Astrocyte (in vitro differentiated cells and primary cell): ENCODE data around the gene PIM3.

ENCODE experiments used
- EZH2 ChIP-seq: IDR thresholded peaks from 2 replicates; pipeline ENCODE4 v1.6.1; 2012; ENCODE audit warnings: mild to moderate bottlenecking, low read length, inconsistent platforms; ENCODE audit not compliant: insufficient read depth
- TF ChIP-seq, protein P1 (sequence below): IDR thresholded peaks from 2 replicates; pipeline ENCODE4 v1.5.1; 2011; ENCODE audit warnings: low read depth, mild to moderate bottlenecking, inconsistent platforms, low read length, moderate library complexity; ENCODE audit not compliant: insufficient read depth

- TF ChIP-seq EZH2 = no peak
- TF ChIP-seq, protein P1, sequence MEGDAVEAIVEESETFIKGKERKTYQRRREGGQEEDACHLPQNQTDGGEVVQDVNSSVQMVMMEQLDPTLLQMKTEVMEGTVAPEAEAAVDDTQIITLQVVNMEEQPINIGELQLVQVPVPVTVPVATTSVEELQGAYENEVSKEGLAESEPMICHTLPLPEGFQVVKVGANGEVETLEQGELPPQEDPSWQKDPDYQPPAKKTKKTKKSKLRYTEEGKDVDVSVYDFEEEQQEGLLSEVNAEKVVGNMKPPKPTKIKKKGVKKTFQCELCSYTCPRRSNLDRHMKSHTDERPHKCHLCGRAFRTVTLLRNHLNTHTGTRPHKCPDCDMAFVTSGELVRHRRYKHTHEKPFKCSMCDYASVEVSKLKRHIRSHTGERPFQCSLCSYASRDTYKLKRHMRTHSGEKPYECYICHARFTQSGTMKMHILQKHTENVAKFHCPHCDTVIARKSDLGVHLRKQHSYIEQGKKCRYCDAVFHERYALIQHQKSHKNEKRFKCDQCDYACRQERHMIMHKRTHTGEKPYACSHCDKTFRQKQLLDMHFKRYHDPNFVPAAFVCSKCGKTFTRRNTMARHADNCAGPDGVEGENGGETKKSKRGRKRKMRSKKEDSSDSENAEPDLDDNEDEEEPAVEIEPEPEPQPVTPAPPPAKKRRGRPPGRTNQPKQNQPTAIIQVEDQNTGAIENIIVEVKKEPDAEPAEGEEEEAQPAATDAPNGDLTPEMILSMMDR = no peak
Observed at GRCh38 chr22:49962751-49963646, 2.4 kb downstream of the PIM3 start.
